A549 (cell line): Measurements from ENCODE around the gene SEMA3B.

Experiments
- CEBPB ChIP-seq, 2 experiments: fragments of >200 bp in 1 of 2; sonication (Bioruptor Twin) in 1 of 2; formaldehyde crosslinking in 1 of 2; IDR thresholded peaks; 2 replicates each; pipeline ENCODE4 v1.6.1; 2012 to 2016
- CHD2 ChIP-seq: fragments of 150-350 bp; IDR thresholded peaks from 2 replicates; pipeline ENCODE4 v1.6.1; 2014; ENCODE audit warnings: low read length; ENCODE audit not compliant: partially characterized antibody
- CTCF ChIP-seq: fragments of >200 bp; sonication (Bioruptor Twin); formaldehyde crosslinking; IDR thresholded peaks from 3 replicates; pipeline ENCODE4 v1.5.1; 2016
- EP300 ChIP-seq, 2 experiments: fragments of >200 bp; sonication (Bioruptor Twin); formaldehyde crosslinking; IDR thresholded peaks; 2 replicates in 1 of 2; 3 replicates in 1 of 2; pipeline ENCODE4 v1.6.1; 2016 to 2017
- HDAC2 ChIP-seq: fragments of 200-600 bp; sonication (generic); IDR thresholded peaks from 2 replicates; pipeline ENCODE4 v1.6.1; 2016
- JUN ChIP-seq, 2 experiments: fragments of >200 bp; sonication (Bioruptor Twin); formaldehyde crosslinking; IDR thresholded peaks; 2 replicates in 1 of 2; 3 replicates in 1 of 2; pipeline ENCODE4 v1.6.1; 2016 to 2017
- JUNB ChIP-seq: fragments of >200 bp; sonication (Bioruptor Twin); formaldehyde crosslinking; IDR thresholded peaks from 2 replicates; pipeline ENCODE4 v1.6.1; 2016
- POLR2A ChIP-seq: IDR thresholded peaks from 2 replicates; pipeline ENCODE4 v1.6.1; 2012; ENCODE audit warnings: mild to moderate bottlenecking, low read length
- RAD21 ChIP-seq, 2 experiments: fragments of >200 bp in 1 of 2; sonication (Bioruptor Twin) in 1 of 2; formaldehyde crosslinking in 1 of 2; IDR thresholded peaks in 1 of 2; conservative IDR thresholded peaks in 1 of 2; 2 replicates in 1 of 2; 3 replicates in 1 of 2; pipeline ENCODE4 v1.6.1; 2012 to 2018; ENCODE audit warnings: inconsistent platforms in 1 of 2
- RFX5 ChIP-seq: fragments of 450-650 bp; IDR thresholded peaks from 2 replicates; pipeline ENCODE4 v1.7.1; 2014; ENCODE audit warnings: antibody characterized with exemption, mild to moderate bottlenecking, moderate library complexity
- TF ChIP-seq, protein P1 (sequence below): fragments of 200-600 bp; sonication (generic); IDR thresholded peaks from 2 replicates; pipeline ENCODE4 v1.6.1; 2016; ENCODE audit warnings: antibody characterized with exemption, mild to moderate bottlenecking, moderate library complexity

DNA sequence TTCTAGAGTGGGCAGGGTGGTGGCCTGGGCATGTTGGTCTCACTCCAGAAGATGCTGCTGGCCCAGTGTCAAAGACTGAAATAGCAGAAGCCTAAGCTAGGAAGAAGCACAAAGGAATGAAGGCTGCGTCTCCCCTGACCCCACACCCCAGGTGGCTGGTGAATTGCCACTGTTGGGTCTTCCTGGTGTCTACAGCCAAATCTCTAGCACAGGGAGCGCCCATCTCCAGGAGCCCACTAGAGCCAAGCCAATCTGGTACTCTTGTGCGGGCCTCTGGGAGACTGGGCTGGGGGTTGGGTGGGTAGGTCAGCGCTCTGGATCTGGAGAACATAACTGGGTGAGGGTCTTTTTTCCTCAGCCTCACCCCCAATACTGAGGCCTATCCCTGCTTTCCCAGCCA lies 58.2 kb downstream of the SEMA3B start:
- no peak for TF ChIP-seq JUN (IDR thresholded peaks at IDR 0.05)
- TF ChIP-seq CTCF: no peak
- no peak for TF ChIP-seq HDAC2
- no peak for TF ChIP-seq RAD21 (conservative IDR thresholded peaks at IDR 0.05 in 1 of 2, IDR thresholded peaks at IDR 0.05 in 1 of 2)
- TF ChIP-seq CEBPB (IDR thresholded peaks at IDR 0.05): no peak
- TF ChIP-seq, protein P1, sequence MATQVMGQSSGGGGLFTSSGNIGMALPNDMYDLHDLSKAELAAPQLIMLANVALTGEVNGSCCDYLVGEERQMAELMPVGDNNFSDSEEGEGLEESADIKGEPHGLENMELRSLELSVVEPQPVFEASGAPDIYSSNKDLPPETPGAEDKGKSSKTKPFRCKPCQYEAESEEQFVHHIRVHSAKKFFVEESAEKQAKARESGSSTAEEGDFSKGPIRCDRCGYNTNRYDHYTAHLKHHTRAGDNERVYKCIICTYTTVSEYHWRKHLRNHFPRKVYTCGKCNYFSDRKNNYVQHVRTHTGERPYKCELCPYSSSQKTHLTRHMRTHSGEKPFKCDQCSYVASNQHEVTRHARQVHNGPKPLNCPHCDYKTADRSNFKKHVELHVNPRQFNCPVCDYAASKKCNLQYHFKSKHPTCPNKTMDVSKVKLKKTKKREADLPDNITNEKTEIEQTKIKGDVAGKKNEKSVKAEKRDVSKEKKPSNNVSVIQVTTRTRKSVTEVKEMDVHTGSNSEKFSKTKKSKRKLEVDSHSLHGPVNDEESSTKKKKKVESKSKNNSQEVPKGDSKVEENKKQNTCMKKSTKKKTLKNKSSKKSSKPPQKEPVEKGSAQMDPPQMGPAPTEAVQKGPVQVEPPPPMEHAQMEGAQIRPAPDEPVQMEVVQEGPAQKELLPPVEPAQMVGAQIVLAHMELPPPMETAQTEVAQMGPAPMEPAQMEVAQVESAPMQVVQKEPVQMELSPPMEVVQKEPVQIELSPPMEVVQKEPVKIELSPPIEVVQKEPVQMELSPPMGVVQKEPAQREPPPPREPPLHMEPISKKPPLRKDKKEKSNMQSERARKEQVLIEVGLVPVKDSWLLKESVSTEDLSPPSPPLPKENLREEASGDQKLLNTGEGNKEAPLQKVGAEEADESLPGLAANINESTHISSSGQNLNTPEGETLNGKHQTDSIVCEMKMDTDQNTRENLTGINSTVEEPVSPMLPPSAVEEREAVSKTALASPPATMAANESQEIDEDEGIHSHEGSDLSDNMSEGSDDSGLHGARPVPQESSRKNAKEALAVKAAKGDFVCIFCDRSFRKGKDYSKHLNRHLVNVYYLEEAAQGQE: no peak
- no peak for TF ChIP-seq POLR2A
- no peak for TF ChIP-seq RFX5
- TF ChIP-seq EP300 (IDR thresholded peaks at IDR 0.05): no peak
- TF ChIP-seq CHD2: no peak
- no peak for TF ChIP-seq JUNB
